ENCODE results near the gene ENOX1.
A peak's percentile ranks its signal among the peaks of the same experiment; 100 is the strongest.

The ENOX1 gene

DNA sequence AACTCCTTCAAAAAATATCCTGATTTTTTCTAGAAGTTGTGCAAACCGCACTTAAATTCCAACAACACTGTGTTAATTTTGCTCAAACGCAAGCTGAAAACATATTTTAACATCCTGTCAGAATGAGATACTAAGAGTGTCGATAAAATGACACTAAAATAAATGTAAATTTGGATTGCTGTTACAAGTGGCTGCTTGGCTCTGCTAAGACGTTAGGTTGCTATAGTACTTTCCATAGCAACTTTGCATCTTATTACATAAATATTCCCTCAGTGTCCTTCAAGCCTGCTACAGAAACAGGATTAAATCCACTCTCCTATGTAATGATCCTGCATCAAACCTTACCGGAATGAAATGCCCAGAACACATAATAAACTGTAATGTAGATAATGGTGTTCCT lies 471.2 kb downstream of the ENOX1 start:
- DNase-seq (ENCODE audit: low read depth): no peak

DNA sequence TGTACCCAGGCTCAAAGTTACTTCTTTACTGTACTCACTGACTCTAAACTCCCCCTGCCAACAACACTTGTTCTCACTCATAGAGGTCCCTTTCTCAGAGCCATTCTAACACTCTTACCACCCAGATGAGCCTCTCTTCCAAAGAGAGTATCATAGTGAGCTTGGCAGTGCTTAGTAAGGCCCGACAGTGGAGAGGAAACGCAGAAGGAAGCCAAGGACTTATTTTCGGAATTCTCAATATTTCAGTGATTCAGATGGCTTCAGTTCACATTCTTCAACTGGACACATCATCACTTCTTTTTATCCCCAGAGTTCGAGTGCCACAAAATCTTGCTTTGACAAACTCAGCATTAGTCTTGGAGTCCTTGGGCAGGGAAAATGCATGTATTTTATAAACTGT lies 477.5 kb downstream of the ENOX1 start:
- peak; percentile 65 for DNase-seq (ENCODE audit: low read depth)

DNA sequence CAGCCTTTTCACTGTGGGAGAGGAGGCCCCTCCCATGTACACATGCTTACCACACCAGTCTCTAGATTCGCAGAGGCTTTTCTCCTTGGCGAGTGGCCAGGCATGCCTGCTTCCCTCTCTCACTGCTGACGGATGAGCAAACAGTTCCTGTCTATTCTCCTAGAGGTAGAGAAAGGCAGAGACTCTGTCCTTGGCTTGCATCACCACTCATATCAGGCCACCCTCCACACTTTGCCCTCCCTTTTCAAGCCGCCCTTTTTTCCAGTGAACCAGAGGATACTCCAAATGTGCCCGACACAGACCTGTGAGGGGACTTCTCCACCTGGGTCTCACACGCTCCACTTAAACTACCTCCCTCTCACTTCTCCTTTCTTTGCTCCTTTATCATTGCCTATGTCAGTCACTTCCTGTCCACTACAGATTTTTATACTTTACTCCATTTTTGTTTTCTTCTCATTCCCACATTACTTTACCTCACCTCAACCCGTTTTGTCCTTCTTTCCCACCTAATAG lies 478.8 kb downstream of the ENOX1 start:
- peak; percentile 95 for DNase-seq (ENCODE audit: low read depth)

DNA sequence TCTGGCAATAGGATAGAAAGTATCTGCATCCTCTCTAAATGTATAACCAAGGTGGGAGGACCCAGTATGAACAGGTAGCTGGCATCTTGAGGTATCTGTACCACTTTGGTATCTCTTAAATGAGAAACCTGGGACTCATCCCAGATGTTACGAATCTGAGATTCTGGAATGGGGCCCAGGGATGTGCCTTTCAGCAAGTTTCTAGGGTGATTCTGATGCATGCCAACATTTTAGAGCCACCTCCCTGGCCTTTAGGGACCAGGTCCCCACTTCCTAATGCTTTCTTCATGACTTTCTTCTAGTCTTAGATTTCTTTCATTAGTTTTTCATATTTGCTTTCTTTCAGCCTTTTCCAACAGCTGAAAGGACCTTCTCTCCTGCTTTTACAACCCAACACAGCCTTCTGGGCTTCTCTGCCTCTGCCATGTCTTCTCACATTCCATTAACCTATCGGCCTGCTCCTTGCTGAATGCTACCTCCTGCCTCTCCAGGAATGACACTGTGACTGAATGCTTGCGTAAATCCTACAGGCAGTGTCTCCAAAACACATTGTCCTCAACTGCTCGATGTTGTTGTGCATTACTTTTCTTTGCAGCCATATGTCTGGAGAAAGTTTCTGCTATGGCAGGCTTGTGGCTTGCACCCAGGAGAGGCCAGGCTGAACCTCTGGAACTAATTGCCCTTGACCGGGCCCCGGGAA lies 479.4 kb downstream of the ENOX1 start:
- DNase-seq (ENCODE audit: low read depth): no peak

DNA sequence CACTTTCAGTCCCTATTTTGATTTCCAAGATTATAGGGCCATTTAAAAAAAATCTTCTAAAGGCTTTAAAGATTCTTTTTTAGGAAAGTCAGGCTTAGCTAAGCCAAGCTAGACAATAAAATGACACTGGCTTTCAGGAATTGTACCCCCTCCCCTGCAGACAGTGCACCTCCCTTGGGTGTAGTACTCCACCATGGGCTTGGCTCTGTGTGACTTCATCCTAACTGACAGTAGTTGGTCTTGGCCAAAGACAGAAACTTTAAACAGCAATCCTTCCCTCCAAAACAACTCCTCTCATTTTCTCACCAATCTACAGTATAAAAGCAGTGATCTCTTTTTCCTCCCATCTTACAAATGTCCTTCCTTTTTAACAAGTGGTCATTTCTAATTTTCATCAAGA lies 480.4 kb downstream of the ENOX1 start:
- no peak for DNase-seq (ENCODE audit: low read depth)

DNA sequence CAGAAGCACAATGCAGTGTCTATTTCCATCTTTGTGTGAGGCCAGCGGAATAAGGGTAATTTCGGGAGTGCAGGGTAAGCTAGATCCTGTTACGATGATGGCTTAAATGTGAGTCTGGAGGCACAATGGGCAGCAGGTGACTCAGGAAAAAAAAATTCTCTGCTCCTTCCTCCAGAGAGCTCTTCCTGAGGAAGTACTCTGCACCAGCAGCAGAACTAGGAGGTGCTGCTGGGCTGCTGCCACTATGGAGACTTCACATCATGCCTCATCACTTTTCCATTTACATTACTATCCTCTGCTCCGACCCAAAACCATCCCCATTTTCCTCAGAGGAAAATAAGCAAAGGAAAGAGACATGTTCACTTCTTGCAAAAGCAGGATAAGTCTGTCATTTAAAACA lies 481.4 kb downstream of the ENOX1 start:
- DNase-seq (ENCODE audit: low read depth): no peak

DNA sequence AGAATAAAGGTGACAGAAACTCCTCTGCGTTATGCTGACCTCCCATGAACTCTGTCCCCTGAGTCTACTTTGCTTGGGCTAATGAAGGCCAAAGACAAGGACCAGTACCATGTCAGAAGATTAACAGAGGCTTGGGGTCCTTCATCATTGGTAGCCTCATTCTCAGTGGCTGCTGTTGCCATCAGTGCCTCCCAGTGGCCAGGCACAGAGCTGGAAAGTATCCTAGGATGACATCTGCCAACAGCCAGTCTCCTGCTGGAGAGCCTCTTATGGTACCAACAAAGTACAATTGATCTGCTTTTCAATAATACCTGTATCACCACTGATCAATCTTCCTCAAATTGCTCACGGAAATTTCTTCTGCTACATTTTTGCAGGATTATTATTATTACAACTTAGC lies 481.8 kb downstream of the ENOX1 start:
- no peak for DNase-seq (ENCODE audit: low read depth)

DNA sequence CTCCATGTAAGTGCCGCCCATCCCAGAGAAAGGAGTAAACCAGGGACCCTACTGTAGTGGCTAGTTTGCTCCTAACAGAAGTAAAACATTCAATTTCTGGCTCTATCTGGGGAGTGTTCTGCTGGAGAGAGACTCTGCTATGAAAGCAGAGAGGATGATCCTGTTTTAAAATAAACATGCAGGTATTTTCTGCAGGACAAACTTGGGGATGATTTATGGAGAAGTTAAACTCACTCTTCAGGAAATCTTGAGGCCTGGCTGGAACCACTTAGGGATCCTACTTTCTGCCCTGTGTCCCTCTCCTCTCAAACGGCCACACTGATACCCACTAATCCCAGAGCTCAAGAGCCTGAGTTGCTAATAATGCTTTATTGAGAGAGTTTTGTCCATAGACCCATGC lies 482.3 kb downstream of the ENOX1 start:
- DNase-seq (ENCODE audit: low read depth): no peak

DNA sequence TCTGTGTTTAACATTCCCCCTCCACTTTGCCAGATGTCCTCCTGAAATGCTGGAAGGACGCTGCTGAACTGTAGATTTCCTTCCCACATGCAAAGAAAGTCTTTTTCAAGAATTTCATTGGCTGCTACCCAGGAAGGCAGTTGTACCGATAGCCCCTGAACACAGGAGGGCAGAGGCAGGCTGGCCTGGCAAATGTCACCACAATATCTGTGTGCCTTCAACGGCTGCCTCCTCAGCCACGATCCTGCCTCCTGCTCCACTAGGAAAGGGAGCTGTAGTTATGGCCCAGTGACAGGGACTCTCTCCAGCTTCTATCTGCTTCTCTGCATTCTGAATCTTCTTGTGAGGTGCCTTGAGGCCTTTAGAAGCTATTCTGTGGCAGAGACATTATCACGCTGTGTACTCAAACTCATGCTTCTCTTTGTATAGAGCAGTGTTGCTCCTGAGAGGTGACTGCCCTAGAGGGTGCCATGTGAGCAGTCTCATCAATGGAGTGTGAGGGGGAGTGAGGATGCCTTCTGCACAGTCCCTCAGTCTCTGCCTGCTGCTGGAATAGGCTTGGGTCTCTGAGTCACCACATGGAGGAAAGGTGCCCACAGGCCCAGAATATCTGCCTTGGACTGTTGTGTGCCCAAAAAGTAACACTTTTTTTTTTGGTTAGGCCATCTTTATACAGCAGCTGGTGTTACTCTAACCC lies 483.6 kb downstream of the ENOX1 start:
- peak; percentile 65 for DNase-seq (ENCODE audit: low read depth)

DNA sequence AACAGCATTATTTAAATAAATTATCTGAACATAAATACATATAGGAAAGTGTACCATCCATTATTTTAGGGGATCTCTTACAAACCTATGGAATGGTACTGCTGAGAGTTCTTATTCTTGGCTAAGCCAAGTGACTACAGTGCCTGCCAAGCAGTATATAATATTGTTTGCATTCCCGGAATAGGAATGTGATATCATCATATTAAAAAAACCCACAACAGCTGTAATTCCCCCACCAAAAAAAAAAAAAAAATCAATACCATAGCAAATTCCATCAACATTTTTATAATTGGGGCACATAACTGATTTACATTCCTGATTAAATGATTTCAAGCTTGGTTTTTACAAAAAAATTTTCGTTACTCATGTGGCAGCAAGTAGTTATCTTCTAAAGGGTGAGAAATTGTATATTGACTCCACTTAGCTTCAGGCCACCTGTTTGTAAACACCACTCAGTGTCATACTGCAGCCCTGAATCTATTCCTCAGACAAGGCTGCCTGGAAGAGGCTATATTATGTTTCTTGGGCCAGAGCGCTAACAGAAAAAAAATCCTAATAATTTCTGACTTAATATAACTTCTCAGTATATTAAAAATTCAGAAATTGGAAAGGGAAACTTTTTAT lies 485.3 kb downstream of the ENOX1 start:
- no peak for DNase-seq (ENCODE audit: low read depth)

DNA sequence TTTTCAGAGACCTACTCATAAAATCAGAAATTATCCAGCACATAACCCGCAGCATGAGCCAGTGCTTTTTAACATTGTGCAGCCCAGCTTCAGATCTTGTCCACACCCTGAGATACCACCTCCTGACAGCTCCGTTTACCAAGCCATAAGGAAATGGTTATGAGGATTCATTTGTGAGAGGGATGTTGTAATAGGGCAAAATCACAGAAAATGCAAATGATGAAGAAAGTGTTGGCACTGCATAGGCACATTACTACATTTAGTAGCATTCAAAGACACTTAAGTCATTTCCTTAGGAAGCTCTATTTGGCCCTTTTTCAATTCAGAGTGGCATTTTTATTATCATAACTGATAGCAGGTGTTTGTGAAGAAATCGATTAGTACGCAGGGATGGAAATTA lies 485.9 kb downstream of the ENOX1 start:
- no peak for DNase-seq (ENCODE audit: low read depth)

DNA sequence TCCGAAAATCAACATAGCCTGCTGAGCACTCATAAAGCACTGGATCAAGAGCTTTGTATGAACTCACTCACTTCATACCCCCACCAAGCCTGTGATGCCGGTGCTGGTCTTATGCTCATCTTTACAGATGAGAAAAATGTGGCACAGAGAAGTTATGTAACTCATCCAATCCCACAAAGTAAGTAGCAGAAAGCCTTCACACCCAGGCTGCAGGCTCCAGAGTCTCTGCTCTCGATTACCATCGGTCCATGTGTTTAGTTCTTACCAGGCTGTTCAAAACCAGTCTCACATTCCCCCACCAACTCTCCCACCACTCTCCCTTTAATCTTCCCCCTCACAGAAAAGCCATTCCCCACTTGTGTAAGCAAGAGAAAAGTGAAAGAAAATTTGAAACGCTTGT lies 487.4 kb downstream of the ENOX1 start:
- no peak for DNase-seq (ENCODE audit: low read depth)

DNA sequence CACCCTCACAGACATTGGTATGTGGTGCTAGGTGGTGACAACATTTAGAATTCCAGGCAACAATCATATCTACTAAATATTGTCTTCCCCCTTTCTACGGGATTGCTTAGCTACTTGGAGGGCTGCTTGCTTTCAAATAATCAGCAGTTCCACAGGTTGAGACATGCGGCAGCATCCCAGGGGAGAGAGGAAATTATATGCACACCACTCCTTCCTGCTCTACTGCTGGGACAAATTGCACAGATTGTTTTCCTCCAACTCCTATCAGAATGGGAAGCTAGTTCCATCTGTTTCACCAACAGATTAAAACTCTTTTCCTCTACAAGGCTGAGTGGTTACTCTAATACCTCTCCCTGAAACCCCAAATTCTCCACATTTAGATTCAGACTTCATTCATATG lies 488.0 kb downstream of the ENOX1 start:
- DNase-seq (ENCODE audit: low read depth): no peak

DNA sequence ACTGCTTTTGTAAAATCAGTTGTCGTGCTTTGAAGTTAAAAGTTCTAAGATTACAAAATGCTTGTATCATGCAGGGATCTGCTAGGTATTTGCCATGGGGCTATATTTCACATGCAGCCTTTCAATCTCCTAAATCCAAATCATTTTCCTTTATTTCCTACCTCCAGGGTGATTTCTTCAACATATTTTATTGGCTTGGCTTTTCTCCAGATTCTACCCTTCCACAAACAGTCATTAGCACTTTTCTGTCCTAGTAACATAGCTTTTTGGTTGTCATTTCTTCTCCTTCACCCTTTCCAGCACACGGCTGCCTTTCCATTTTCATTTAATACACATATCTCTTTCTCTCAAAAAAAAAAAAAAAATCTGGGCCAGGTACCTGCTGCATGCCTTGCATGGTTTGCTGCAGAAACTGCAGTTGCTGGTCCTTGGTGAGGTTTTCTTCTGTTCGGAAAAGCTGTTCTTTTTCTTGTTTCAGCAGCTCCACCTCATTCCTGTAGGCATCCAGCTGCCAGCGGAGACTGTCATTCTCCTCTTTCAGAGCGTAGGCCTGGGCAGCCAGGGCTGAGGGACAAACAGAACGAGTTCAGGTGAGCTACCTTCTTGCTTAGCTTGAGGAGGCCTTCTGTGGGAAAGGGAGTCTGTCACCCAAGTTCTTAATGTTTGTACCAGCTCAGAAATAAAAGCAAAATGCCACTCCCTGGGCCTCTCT lies 488.6 kb downstream of the ENOX1 start:
- DNase-seq (ENCODE audit: low read depth): no peak

DNA sequence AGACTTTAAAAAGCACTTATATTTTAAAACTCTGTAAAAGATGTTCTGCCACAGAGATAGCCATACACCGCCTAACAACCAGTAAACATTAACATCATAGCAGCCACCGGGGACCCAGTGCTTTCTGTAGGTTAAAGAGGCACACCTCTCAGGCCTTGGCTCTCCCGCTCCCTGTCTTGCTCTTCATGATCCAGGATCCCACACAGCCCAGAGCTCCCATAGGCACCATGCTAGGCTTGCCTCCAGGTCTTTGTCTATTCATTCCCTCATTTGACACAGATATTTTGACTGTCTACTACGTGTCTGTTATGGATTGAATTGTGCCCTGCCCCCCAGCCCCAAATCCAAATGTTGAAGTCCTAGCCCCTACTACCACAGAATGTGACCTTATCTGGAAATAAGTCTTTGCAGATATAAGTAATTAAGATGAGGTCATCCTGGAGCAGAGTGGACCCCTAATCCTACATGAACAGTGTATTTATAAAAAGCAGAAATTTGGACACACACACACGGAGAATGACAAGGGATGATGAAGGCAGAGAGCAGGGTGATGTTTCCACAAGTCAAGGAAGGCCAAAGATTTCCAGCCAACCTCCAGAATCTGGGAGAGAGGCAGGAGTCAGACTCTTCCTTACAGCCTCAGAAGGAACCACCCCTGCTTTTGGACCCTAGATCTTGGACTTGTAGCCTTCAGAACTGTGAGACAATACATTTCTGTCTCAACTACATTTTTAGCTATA lies 490.8 kb downstream of the ENOX1 start:
- DNase-seq (ENCODE audit: low read depth): no peak

DNA sequence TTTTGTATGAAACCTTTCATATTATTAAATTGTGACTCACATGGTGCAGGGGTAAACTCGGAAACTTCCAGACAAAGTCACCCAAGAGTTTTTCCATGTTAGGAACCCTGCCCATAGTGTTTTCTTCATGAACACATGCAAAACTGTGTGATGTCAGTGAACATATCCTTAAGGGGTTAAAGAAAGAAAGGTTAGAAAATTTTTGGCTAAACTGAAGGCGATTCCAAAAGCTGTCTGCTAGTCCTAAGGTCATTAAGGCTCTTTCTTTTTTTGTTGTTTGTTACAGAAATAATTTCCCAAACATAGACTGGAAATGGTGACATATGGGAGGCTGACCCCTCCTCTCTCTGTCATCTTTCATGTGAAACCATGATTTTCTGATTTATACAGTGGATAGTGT lies 491.5 kb downstream of the ENOX1 start:
- DNase-seq (ENCODE audit: low read depth): no peak

DNA sequence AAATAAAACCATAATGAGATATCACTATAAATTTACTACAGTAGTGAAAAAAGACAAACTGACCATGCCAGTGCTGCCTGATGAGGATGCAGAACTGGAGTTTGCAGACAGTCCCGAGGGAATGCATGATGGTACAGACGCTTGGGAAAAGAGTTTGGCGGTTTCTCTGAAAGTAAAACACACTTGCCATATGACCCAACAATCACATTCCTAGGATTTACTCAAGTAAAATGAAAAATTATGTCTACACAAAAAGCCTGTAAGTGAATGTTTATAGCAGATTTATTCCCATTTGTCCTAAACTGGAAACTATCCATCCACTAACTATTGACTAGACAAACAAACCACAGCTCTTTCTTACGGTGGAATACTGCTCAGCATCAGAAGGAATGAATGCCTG lies 492.4 kb downstream of the ENOX1 start:
- no peak for DNase-seq (ENCODE audit: low read depth)

DNA sequence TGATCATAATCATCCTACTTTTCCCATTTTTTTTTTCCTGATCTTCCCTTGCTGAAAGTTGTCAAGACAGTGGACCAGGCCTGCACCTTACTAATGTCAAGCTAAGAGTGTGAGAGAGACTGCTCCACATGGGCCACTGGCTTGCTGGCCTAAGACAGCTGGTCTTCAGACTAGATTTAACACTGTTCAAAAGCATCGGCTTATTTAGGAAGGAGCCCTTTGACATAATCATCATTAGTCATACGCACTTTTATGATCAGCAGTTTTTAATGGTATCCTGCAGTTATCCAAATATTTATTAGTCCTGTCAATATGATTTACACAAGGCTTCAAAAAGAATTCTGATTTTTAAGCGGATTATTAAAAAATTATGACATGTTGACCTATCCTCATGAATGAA lies 492.8 kb downstream of the ENOX1 start:
- DNase-seq (ENCODE audit: low read depth): no peak

DNA sequence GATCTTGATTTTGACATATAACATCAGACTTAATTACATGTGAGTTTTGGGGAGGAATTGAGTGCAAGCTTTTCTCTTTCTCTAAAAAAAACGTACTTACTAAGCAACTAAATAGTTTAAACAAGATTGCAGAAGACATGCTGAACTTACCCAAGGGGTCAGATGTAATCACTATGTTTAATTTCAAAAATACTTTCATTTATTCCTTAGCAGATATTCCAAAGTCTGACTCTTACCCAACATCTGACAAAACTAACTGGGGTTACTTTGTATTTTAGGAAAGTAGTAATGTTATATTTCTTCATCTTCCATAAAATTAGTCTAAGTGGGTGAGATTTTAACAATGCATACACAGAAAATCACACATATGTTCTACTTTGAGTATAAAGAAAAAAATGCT lies 493.2 kb downstream of the ENOX1 start:
- no peak for DNase-seq (ENCODE audit: low read depth)

DNA sequence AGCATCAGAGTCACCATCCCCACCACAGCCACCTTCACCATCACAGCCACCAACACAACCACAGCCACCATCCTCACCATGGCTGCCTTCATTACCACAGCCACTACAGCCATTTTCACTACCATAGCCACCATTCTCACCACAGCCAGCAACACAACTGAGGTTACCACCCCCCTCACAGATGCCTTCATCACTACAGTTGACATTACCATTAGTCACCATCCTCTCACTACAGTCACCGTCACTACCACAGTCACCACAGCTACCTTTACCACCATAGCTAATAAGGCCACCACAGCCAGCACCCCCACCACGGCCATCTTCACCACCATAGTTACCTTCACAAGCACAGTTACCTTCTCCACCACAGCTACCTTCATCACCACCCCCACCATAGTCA lies 493.8 kb downstream of the ENOX1 start:
- DNase-seq (ENCODE audit: low read depth): no peak

DNA sequence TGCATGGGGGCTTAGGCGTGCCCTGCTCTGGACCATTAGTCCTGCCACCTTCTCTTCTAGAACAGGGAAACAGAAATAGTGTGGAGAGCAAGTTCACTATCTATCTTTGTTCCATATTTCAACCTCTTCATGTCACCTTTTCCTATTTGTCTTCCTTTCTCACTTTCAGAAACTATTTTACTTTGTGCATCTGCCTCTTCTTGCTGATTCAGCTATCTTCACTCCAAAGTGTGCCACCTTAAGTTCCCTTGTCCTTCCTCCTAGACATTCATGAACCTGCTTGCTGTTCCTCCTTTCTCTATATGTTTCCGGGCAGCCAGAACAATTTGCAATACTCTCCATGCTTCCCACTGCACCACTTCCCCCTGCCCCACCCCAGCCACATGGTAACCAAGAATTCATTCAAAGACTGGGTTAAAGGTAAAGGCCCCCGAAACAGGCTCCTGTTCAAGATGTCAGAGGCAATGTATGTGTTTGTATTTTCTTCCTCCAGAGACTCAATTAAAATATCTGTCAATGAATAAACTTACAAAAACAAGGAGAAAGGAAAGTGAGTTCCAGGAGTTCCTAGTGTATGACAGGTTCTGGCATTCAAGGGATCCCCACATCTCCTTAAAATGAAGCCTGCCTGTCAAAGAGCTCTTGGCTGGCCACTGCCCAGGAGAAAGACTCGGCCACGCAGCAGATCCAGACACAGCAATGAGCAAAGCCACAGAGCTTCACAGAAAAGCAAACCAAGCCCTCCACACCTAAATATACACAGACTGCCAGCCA lies 495.3 kb downstream of the ENOX1 start:
- no peak for DNase-seq (ENCODE audit: low read depth)
